ENCODE results near the gene SH2D4B.
A peak's percentile ranks its signal among the peaks of the same experiment; 100 is the strongest.

Gene SH2D4B

DNA sequence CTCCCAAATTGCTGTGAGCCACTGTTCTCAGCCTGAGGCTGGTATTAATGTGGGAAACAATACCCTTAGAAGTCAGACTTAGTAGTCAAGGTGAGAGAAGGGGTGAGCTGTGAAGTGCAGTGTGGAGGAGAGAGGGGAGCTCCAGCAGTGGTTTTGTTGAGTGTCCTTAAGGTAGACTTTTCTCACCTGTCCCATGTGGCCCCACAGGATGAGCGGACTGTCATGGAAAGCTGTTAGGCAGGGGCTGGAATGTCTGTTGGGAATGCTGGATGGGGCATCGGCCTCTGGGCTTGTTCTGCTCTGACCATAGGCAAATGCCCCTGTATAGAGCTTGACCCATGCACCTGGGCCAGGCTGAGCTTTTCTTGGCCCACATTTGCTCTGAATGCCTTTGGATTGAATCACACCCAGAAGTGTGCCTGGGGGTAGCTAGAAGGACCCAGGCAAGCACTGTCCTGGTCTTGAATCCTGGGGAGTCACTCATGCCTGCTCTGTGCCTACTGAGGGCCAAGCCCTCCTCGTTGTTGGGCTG, 36.3 kb upstream of the SH2D4B start:
- Mint-ChIP-seq H3K9me3 (ENCODE audit: low read depth) (no peaks in the 10 kb centered on the region), H3K27ac (peak overlapping the region; percentile 95), H3K4me1 (ENCODE audit: low read depth) (peaks cover 91% of the 10 kb centered on the region), H3K27me3 (no peaks in the 10 kb centered on the region), H3K36me3 (peaks cover 8% of the 10 kb centered on the region), H3K4me3 (peak overlapping the region; percentile 14)

DNA sequence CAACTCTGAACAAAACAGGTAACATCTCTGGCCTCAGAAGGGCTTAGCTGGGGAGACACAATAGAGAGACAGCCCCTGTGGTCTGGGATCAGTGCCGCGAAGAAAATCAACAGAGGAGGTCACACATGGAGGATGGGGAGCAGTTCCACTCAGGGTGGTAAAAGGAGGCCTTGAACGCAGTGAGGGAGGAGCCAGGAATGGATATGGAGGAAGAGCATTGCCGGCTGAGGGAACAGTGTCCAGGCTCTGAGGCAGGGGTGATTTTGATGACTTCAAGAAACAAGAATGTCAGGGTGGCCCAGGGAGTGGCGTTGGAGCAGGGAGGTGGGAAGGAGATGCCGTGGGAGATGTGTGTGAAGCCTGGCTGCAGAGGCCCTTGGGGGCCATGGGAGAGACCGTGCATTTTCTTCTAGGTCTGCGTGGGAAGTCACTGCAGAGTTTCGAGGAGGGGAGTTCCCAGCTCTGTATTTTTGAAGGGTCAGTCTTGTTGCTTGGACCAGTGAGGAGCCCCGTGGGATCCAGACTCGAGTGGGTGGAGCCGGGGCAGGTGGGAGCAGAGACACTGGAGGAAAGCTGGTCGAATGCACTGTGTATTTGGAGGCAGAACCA, 35.7 kb upstream of the SH2D4B start:
- Mint-ChIP-seq H3K36me3 (peaks cover 3% of the 10 kb centered on the region), H3K27me3 (no peaks in the 10 kb centered on the region), H3K4me3 (peak overlapping the region; percentile 14), H3K4me1 (ENCODE audit: low read depth) (peaks cover 85% of the 10 kb centered on the region), H3K27ac (peak overlapping the region; percentile 95), H3K9me3 (ENCODE audit: low read depth) (no peaks in the 10 kb centered on the region)

DNA sequence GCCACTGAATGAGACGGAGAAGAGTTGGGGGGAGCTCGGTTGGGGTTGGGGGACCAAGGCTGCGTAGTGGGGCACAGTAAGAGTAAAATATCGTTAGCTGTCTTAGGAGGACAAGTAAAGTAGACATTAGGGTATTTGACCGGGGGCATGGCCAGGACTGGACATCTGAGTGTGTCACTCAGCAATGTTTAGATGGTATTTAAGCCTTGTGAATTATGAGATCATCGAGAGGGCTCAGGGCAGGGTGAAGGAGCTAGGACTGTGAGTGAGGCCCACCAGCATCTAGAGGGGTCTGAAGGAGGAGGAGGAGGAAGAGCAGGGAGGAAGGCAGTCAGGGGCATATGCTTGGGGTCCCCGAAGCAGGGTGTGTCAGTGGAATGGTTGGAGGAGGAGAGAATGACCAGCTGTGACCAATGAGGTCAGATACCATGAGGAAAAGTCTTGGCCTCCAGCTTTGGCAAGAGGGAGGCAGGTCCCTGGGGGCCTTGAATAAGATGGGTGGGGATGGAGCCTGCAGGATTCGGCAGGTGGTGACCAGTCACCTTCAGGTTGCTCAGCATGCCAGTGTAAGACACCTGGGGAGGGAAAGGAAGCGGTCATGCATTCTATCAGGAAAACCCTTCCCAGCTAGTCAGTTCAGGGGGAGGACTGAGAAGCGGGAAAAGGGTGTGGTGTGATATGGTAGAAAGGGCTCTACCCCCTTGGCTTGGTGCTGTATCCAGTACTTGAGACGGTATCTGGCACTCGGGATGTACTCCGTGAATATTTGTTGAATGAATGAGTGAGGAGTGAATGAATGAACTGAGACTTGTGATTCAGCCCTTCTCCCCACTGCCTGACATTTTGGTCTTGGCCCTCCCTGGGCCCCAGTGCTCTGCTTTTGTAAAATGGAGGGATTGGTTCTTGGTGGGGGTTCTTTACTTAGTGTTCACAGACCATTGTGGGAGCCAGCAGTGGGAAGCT, 34.8 kb upstream of the SH2D4B start:
- H3K4me1 Mint-ChIP-seq (ENCODE audit: low read depth): peaks cover 79% of the 10 kb centered on the region
- peak overlapping the region; percentile 95 for H3K27ac Mint-ChIP-seq
- no peaks in the 10 kb centered on the region for H3K36me3 Mint-ChIP-seq
- H3K27me3 Mint-ChIP-seq: no peaks in the 10 kb centered on the region
- H3K9me3 Mint-ChIP-seq (ENCODE audit: low read depth): no peaks in the 10 kb centered on the region
- H3K4me3 Mint-ChIP-seq: peak overlapping the region; percentile 14

DNA sequence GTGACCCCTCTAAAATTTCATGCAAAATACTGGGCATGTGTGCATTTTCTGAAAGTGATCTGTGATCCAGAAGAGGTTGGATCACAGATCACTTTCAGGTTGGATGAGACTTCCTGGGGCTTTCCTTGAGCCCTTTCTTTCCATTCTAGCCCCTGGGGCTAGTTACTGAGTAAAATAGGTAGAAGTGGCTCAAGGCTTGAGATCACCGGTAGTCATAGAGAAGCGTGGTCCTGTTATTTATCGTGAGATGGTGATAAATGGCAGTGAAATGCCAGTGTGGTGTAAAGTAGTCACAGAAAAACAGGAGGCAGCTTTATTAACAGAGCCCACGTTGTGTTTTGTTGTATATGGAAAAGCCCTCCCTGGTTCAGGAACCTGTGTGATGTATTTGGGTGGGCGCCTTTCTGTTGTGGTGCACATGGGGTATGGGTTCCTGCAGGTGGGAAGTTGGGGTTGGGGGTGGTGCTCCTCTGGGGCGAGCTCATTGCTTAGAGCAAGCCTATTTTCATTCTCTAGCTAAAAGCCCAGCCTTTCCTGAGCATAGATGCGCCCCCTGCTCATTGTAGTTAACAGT, 34.0 kb upstream of the SH2D4B start:
- Mint-ChIP-seq H3K36me3 (no peaks in the 10 kb centered on the region), H3K27ac (peak overlapping the region; percentile 95), H3K4me3 (peak overlapping the region; percentile 14), H3K4me1 (ENCODE audit: low read depth) (peaks cover 74% of the 10 kb centered on the region), H3K9me3 (ENCODE audit: low read depth) (no peaks in the 10 kb centered on the region), H3K27me3 (no peaks in the 10 kb centered on the region)

DNA sequence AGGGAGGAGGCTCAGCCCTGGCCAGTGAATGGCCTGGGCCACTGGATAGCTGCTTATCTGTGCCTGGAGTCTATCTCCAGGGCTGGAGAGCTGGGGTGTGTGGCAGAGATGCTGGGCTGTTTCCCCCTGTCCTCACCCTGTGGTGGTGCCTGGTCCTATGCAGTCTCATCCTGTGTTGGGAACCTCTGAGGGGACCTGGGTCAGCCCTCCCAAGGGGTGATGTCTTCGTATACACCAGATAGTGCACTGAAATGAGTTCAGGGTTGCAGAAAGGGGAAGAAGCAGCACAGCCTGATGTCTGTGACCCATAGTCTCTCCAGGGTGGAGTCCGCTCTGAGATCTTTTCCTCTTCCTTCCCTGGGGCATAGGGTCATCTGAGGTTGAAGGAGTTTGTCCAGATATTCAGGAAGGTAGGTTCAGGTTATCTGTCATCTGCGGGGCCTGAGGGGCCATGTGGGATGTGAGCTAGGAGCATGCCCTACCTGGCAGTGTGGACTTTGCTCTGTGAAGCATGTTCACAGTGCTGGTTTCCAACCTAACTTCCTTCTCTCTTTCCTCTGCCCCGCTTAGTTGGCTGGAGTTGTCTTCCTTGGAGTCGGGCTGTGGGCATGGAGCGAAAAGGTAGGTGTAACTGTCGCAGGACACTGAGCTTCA, 33.4 kb upstream of the SH2D4B start:
- Mint-ChIP-seq H3K27me3 (no peaks in the 10 kb centered on the region), H3K9me3 (ENCODE audit: low read depth) (no peaks in the 10 kb centered on the region), H3K4me3 (peak overlapping the region; percentile 39), H3K4me1 (ENCODE audit: low read depth) (peaks cover 68% of the 10 kb centered on the region), H3K27ac (peak overlapping the region; percentile 95), H3K36me3 (no peaks in the 10 kb centered on the region)

DNA sequence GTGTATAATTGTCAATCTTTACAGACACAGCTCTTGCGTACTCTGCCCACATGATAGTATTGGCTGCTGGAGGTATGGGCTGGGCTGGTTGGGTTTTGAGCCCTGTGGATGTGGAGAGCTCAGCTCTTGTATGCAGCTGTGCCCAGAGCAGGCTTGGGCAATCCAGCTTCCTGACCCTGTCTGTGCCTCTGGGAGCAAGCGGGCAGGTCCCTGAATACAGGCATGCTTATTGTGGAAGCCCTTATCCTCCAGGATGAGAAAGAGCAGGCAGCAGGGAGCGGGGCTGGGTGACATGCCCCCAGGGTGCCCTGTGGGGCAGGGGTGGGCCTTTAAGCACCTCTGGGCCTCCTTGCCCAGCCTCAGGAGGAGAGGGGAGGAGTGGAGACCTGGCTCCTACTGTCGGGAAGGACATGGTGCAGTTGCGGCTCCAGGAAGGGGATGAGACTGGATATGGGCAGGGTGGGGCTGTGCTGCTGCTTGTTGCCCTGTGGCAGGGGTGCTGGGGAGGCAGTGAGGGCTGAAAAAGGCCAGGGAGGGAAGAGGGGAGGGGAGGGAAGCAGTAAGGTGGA, 32.7 kb upstream of the SH2D4B start:
- Mint-ChIP-seq H3K36me3 (no peaks in the 10 kb centered on the region), H3K4me1 (ENCODE audit: low read depth) (peaks cover 67% of the 10 kb centered on the region), H3K4me3 (peak overlapping the region; percentile 39), H3K27me3 (no peaks in the 10 kb centered on the region), H3K9me3 (ENCODE audit: low read depth) (no peaks in the 10 kb centered on the region), H3K27ac (peak overlapping the region; percentile 95)

DNA sequence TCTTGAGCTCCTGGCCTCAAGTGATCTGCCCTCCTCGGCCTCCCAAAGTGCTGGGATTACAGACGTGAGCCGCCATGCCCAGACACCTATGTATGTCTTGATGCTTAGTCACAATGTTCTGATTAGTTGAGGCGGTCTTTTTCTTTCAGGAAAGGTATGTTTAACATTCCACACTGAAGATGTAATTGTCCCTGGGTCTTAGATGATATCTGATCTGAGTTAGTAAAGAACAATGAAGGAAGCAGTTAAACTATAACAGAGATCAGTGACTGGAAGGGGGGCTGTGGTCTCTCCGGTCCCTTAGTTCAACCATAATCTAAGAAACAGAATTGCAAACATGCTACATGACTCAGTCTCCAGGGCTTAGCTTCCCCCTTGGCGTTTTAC, 31.5 kb upstream of the SH2D4B start:
- Mint-ChIP-seq H3K4me3 (no peak overlapping the region), H3K27me3 (no peaks in the 10 kb centered on the region), H3K9me3 (ENCODE audit: low read depth) (no peaks in the 10 kb centered on the region), H3K4me1 (ENCODE audit: low read depth) (peaks cover 67% of the 10 kb centered on the region), H3K27ac (peak overlapping the region; percentile 95), H3K36me3 (no peaks in the 10 kb centered on the region)

DNA sequence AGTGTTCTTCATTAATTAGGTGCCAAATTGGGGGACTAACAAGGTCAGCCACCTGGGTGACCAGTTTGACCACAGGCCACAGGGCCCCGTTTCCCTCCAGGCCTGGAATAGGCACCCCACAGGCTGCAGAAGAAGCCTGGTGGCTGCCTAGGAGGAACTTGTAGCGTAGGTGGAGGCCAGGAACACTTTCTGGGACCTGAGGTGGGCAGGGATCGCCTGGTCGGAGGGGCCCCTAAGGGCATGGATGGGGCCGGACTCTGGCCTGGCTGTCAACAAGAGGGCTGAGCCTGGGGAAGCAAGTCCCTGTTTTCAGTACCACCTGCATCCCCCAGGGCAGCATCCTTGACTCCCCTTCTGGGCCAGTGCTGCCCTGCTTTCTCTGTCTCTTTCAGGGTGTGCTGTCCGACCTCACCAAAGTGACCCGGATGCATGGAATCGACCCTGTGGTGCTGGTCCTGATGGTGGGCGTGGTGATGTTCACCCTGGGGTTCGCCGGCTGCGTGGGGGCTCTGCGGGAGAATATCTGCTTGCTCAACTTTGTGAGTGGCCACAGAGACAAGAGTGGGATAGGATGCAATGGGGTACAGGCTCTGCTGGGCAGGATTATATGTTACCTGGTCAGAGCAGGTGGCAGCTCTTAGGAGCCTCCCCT, 30.7 kb upstream of the SH2D4B start:
- Mint-ChIP-seq H3K36me3 (no peaks in the 10 kb centered on the region), H3K4me1 (ENCODE audit: low read depth) (peaks cover 66% of the 10 kb centered on the region), H3K27ac (peak overlapping the region; percentile 80)

DNA sequence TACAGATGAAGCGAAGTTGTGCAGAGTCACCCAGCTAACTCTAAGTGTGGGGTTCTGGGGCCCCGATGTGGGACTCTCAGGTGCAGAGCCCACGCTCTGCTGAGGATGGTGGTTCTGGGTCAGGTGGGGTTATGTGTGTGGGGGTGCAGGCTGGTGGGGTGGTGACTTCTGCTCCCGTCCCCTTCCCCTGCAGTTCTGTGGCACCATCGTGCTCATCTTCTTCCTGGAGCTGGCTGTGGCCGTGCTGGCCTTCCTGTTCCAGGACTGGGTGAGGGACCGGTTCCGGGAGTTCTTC, 28.6 kb upstream of the SH2D4B start:
- Mint-ChIP-seq H3K4me1 (ENCODE audit: low read depth) (peaks cover 48% of the 10 kb centered on the region), H3K36me3 (peaks cover 2% of the 10 kb centered on the region), H3K27me3 (no peaks in the 10 kb centered on the region), H3K4me3 (no peak overlapping the region), H3K9me3 (ENCODE audit: low read depth) (no peaks in the 10 kb centered on the region), H3K27ac (peak overlapping the region; percentile 34)

More for the DNA sequence above, 30.7 kb upstream of the SH2D4B start:
- Mint-ChIP-seq H3K9me3 (ENCODE audit: low read depth) (no peaks in the 10 kb centered on the region), H3K27me3 (no peaks in the 10 kb centered on the region), H3K4me3 (no peak overlapping the region)

DNA sequence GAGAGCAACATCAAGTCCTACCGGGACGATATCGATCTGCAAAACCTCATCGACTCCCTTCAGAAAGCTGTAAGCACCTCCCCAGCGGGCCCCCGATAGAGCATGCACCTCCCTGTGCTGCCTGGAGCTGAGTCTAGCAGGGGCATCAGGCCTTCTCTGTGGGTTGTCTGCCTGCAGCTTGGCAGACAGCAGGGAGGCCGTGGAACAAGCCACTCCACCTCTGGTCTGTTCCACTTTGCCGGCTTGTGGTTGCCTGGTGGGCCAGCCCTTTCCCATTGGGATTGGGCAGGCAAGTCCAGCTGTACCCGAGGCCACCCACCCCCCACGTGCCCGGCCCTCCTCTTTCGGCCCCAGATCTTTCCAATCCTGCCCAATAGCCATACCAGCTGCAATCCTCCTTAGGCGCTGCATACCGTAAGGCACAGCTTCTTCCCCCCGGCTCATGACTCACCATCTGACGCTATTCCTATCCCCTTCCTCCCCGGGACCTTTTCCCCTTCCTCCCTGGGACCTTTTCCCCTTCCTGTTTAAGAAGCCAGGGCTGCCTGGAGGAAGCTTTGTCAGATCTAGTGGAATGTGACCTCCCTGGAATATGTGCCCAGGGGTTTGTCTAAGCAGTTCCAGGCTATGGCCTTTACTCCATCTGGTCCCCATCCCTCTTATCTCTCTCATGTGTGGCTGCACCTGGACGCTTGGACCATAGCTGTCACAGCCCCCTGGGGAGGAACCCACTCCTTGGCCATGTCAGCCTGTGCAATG, 28.1 kb upstream of the SH2D4B start:
- peaks cover 43% of the 10 kb centered on the region for H3K4me1 Mint-ChIP-seq (ENCODE audit: low read depth)
- H3K9me3 Mint-ChIP-seq (ENCODE audit: low read depth): no peaks in the 10 kb centered on the region
- peak overlapping the region; percentile 91 for H3K27ac Mint-ChIP-seq
- H3K4me3 Mint-ChIP-seq: no peak overlapping the region
- no peaks in the 10 kb centered on the region for H3K27me3 Mint-ChIP-seq
- H3K36me3 Mint-ChIP-seq: peaks cover 2% of the 10 kb centered on the region

DNA sequence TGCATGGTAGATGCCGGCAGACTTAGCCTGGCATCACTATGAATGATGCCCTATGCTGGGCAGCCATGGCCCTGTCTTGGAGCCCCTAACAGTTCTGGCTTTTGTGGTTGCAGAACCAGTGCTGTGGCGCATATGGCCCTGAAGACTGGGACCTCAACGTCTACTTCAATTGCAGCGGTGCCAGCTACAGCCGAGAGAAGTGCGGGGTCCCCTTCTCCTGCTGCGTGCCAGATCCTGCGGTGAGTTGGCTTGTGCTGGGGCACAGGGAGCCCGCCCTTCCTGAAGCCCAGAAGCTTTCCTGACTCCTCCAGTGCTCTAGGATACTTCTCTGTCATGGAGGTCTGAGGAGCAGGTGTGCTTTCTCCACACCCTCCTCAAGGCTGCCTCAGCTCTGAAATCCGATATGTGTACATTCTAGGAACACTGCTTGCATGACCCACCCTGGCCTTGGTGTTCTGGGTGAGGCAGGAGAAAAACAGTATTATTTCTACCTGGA, 25.6 kb upstream of the SH2D4B start:
- H3K36me3 Mint-ChIP-seq: peaks cover 2% of the 10 kb centered on the region
- H3K4me1 Mint-ChIP-seq (ENCODE audit: low read depth): peaks cover 32% of the 10 kb centered on the region
- no peaks in the 10 kb centered on the region for H3K27me3 Mint-ChIP-seq
- H3K4me3 Mint-ChIP-seq: no peak overlapping the region
- no peaks in the 10 kb centered on the region for H3K9me3 Mint-ChIP-seq (ENCODE audit: low read depth)
- H3K27ac Mint-ChIP-seq: peak overlapping the region; percentile 91

DNA sequence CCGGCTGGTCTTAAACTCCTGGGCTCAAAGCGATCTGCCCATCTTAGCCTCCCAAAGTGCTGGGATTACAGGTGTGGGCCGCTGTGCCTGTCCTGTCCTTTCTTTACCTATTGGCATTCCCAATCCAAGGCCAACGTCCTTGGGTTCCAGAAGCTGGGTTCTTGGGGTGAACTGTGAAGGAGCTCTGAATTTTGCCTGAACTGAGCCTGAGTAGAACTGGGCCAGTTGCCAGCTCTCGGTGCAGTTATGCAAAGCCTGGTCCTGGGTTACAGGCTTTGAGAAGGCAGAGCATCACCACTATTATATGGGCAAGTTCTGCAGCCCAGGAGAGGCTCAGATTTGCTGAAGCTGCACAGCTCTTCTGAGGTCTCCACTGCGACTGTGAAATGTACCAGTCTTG, 24.6 kb upstream of the SH2D4B start:
- Mint-ChIP-seq H3K4me3 (no peak overlapping the region), H3K27me3 (no peaks in the 10 kb centered on the region), H3K27ac (peak overlapping the region; percentile 64), H3K36me3 (peaks cover 2% of the 10 kb centered on the region), H3K9me3 (ENCODE audit: low read depth) (no peaks in the 10 kb centered on the region), H3K4me1 (ENCODE audit: low read depth) (peaks cover 29% of the 10 kb centered on the region)

DNA sequence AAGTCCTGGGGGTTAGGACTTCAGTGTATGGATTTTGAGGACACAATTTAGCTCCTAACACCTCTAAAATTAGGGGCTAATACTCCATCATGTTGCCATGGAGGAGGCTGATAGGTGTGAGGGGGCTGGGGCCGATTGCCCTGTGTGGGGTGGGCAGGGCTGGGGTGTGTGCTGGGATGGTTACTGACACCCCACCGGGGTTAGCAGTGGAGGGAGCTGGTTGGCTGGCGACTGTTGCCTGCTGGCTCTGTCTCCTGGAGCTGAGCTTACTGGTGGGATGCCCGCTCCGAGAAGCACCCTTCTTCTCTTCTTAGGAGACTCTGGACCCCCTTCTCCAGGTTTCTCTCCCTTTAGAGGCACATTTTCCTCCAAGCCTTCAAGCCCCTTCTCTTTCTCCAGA, 22.2 kb upstream of the SH2D4B start:
- Mint-ChIP-seq H3K27me3 (no peaks in the 10 kb centered on the region), H3K4me1 (ENCODE audit: low read depth) (peaks cover 22% of the 10 kb centered on the region), H3K27ac (peak overlapping the region; percentile 77), H3K36me3 (peaks cover 2% of the 10 kb centered on the region), H3K9me3 (ENCODE audit: low read depth) (no peaks in the 10 kb centered on the region), H3K4me3 (no peak overlapping the region)
